NOMO-1 (cell line): ENCODE data around the gene WDR89.
A peak's percentile ranks its signal among the peaks of the same experiment; 100 is the strongest.
"Not testable (repeated sequence)": the region's sequence is repeated elsewhere in the genome, so short reads cannot be mapped to it uniquely, and the experiment has no call there.

Source experiments
- DNase-seq, 2 experiments: peaks; one replicate each; lab custom pipeline; 2025; ENCODE audit not compliant: unreplicated experiment in 2 of 2; lab: John Stamatoyannopoulos, UW

Gene WDR89

DNA sequence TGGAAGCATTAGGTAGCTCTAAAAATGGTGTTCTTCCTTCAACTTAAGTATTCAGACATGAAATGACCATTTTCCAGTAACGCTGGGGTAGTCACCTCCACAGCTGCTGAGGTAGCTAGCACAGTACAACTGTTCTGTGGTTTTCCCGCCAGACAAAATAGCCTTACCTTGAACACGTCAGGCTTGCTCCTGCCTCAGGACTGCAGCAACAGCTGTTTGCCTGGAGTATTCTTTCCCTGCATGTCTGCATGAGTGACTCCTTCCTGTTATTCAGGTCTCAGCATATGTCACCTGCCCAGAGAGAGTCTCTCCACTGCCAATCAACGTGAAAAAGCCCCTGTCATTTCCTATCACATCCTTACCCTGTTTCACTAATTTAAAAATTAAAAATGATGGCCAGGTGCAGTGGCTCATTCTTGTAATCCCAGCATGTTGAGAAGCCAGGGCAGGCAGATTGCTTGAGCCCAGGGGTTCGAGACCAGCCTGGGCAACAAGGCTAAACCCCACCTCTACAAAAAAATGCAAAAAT, 37.9 kb downstream of the WDR89 start:
- no peak for DNase-seq

DNA sequence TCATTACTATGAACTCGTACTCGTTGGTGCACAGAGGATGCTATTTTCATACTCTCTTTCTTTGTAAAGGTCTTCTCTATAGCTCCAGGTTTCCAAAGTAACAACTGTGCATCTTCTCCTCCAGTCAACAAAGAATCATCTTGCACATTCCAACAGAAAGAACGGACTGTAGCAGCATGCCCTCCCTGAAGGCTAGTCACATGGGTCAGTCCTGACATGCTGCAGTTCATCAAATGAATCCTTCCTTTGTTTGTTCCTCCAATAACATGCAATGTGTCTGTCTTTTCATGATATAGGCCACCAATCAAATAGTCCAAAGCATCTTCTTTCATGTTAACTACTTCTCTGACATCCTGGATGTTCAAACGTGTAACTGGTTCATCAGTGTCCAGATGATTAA, 42.9 kb downstream of the WDR89 start:
- DNase-seq, result no peak

DNA sequence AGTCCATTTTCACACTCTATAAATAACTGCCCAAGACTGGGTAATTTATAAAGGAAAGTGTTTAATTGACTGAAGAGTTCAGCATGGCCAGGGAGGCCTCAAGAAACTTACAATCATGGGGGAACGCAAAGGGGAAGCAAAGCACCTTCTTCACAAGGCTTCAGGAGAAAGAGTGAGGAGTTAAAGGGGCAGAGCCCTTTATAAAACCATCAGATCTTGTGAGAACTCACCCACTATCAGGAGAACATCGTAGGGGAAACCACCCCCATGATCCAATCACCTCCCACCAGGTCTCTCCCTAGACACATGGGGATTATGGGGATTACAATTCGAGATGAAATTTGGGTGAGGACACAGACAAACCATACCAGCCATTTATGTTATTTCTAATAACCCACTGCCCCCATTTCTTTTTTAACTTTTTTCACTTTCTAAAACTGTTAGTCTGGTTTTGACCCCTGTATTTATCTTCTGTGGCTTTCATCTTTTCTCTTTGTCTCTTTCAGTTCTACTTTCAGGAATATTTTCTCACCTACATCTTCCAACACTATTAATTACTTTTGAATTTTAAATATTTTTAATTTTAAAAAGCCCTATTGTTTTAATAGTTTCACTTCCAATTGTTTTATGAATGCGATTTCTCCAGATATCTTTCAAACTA, 44.5 kb downstream of the WDR89 start:
- no peak for DNase-seq

DNA sequence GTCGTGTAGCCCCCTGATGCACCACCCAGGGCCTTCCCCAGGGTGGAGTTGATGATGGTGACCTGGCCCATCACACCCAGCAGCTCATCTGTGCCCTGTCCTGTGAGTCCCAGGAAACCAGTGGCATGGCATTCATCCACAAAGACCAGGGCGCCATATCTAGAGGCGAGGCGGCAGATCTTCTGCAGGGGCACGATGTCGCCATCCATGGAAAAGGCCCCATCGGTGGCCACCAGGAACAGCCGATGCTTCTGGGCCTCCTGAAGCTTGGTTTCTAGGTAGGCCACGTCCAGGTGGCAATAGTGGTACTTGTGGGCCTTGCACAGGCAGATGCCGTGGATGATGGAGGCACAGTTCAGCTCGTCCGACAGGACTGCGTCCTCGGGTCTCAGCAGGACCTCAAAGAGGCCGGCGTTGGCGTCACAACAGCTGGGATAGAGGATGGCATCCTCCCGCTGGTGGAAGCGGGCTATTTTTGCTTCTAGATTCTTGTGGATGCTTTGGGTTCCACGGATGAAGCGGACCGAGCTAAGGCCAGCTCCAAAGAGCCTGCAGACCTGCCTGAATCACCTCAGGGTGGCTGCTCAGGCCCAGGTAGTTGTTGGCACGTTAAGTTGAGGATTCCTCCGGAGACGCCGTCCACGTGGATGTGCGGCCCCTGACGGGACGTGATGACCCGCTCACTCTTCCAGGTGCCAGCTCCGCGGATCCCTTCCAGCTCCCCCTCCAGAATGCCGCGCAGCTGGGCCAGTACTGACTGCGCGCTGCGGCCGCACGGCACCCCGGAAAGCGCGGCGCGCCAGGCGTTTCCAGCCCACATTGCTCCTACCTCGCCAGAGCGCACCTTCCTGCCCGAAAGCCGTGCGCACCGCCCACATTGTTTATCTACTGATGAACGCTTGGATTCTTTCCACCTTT, 47.0 kb downstream of the WDR89 start:
- no peak for DNase-seq

DNA sequence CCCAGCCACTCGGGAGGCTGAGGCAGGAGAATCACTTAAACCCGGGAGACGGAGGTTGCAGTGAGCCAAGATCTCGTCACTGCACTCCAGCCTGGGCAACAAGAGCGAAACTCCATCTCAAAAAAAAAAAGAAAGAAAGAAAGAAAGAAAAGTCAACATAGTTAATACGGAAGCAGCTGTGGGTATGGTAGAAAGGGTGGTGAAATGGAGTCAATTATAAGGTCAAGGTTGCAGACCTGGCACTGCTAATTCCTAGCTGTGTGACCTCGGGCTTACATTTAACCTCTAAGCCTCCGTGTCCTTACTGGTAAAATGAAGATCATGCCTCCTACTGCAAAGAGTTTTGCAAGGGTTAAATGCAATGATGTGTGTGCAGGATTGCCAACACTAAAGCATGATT, 58.6 kb downstream of the WDR89 start:
- not testable (repeated sequence) for DNase-seq

DNA sequence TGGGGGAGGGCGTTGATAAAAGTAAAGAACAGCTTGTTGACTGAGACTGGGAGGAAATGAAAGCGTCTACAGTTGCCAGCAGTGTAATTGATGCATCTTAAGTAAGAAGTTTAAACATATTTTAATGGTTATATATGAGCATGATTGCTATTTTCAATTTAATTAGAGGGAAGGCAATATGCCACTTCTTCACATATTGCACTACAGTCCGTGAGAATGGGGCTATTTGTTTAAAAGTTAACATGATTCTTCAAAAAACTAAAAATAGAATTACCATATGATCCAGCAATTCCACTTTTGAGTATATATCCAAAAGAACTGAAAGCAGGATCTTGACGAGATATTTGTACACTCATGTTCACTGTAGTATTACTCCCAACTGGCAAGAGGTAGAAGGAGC, 60.2 kb downstream of the WDR89 start:
- no peak for DNase-seq

DNA sequence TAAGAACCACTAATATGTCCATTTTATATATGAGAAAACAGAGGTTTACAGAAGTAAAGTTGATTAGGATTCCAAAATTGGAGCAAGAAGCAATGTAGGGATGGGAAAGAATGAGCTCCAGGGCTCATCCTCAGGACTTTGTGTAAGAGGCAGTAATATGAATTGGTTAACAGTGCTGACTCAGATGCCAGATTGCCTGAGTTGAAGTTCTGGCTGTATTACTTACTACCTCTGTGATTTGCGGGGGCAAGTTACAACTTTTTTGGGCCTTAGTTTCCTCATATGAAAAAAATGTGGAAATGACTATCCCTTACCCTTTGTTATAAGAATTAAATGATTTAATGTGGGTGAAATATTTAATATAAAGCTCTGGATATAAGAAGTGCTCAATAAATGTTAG, 63.4 kb downstream of the WDR89 start:
- DNase-seq, result no peak

DNA sequence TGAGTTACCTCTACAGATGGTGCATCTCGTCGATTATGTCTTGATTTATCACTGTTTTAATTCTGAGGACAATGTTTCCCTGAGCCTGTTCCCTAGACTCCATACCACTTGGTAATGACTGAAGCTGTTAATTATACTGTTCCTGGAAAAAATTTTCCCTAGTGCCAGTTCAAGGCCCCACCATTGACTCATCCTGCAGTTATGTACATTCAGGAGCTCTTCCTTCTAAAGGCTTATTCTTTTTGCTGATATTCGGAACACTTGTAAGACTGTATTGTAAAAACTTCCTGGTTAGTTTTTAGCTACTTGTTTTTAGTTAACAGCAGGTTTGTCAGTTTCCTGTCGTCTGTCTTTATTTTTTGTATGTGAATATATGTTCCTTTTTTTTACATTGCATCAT, 68.1 kb downstream of the WDR89 start:
- DNase-seq, result no peak

DNA sequence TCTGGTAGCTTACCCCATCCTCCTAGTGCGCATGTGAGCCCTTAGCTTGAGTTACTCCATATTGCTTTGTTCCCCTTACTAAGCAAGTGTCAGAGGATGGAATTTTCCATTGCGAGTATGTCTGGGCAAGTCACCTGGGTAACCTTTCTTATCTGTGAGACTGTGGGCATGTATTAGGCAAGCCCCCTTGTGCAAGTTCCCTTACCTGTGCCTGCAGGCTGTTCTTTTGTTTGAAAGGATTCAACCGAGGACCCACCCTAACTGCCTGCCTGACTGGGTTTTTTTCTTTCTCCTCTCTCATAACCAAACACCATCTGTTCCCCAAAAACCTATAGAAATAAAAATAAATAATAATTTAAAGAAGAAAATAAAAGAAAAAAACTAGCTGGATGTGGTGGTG, 76.2 kb downstream of the WDR89 start:
- DNase-seq, result no peak

DNA sequence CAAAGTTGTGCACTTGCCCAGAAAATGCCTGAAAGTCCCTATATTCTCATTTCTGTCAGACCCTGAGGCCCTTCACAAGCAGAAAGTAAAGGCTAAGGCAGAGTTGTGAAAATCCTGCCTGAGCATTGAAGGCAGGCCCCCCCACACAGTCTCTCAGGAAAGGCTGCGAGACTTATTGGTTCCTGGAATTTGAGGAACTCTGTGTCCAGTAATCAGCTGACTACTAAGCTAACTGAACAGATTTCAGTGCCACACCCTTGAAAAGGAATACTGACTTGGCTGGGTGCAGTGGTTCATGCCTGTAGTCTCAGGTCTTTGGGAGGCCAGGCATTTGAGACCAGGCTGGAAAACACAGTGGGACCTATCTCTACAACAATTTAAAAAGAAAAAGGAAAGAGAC, 77.4 kb downstream of the WDR89 start:
- DNase-seq, result no peak

DNA sequence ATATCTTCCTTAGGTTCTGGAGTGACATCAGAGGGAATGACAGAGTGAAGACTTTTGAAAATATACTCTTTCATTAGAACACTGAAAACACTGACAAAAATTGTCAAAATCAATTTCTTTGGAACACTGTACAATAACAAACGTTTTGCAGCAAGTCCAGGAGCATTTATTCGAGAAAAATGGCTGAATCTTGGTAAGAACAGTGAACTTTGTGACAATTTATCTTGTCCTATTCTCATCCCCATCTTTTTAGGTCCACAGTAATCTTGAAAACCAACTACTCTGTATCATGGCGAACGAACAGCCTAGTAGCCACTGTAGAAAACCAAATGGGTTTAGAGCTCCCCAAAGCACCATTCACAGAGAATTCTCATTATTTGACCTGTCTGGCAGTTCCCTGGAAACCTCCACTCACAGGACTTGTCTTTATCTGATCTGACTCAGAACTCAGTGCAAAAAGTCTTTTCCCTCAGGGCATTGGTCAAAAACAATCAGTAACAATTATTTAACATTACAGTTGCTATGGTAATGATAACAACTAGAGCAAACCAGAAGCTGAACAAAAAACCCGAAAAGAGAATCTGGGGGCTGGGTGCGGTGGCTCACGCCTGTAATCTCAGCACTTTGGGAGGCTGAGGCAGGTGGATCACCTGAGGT, 78.2 kb downstream of the WDR89 start:
- no peak for DNase-seq

DNA sequence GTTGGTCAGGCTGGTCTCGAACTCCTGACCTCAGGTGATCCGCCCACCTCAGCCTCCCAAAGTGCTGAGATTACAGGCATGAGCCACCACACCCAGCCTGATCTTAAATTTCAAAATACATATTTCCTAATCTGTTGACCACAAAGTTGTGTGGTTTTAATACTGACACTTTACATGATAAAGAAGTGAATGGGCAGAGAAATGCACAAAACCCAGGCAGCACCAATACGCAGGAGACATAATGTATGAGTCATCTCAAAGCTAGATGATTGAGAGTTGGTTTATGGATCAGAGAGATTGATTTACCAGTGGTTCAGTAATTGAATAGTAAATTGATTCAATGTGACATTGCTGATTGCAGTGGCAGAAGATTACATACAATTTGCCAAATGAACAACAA, 79.3 kb downstream of the WDR89 start:
- DNase-seq, result peak in 1 of 2 experiments; percentile 8

DNA sequence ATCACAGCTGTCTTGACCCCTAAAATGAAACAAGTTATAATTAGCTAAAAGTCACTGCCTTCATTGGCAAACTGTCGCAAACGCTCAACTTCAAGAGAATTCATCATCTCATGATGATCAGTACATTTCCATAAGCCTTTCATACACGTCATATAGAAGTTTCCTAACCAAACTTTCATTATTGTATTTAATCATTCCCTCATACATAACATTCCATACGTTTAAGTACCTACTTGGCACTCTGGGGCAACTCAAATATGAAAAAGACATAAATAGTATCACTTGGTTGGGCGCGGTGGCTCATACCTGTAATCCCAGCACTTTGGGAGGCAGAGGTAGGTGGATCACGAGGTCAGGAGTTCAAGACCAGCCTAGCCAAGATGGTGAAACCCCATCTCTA, 86.1 kb downstream of the WDR89 start:
- no peak for DNase-seq

DNA sequence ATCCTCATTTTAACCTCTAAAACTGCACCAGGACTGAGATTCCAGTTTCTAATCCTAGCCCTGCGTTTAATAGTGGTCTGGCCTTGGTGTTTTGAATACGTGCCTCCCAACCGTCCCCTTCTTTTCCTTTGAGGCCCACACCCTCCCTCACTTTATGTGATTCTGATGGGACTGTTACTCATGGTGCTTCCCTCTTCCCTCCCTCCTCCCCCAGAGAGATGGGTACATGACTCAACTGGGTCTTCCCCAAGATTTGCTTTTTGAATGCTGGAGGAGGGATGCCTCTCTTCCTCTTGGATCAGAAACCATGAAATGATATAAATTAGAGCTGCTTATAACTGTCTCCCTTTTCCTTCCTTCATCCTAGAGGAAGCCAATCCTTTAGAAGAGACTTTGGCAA, 90.3 kb downstream of the WDR89 start:
- no peak for DNase-seq

DNA sequence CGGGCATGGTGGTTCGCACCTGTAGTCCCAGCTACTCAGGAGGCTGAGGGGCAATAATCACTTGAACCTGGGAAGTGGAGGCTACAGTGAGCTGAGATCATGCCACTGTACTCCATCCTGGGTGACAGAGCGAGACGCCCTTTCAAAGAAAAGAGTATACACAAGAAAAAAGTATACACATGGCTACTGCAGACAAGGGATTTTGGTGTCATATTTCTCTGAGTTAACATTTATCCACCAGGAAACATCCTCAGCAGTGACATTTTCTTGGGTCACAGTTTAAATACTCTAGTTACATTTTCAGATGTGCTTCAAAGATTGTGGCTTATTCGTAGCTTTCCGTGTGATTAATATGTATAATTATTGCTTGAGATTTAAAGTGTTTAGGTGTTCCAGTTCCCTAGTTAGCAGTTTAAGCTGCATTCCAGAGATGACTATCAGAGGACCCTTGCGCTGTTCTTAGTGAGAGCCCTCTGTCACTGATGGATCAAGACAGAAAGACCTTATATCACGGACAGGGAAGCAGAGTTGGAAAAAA, 93.8 kb downstream of the WDR89 start:
- DNase-seq, result no peak
